Adrenal gland (tissue), 12 donors: Measurements from ENCODE around the gene MOK. TPM values are rescaled to one million over a fixed set of nuclear protein-coding genes. Genes with fewer than 3 reads are reported as not detected.

Experiments
- DNase-seq, 7 donors: peaks; one replicate each; pipeline ENCODE4 v3.0.0-alpha.2; 2019 to 2020
- H3K27ac ChIP-seq, 5 donors: fragments of 200-600 bp; sonication (generic) in 4 of 5; 1 replicate in 3 of 5; 2 replicates in 2 of 5; pipeline versions ENCODE4 v1.5.1 to v1.8.0; 2016 to 2020; ENCODE audit warnings: mild to moderate bottlenecking in 1 of 5
- H3K27me3 ChIP-seq: fragments of 200-600 bp; 2 replicates; pipeline ENCODE4 v1.8.0; 2021
- H3K36me3 ChIP-seq, 2 donors: fragments of 200-600 bp; replicated peaks in 1 of 2; 1 replicate in 1 of 2; 2 replicates in 1 of 2; pipeline versions ENCODE4 v1.5.1 to v1.8.0; 2018 to 2022
- H3K4me1 ChIP-seq, 2 donors: fragments of 200-600 bp; replicated peaks in 1 of 2; 1 replicate in 1 of 2; 2 replicates in 1 of 2; pipeline versions ENCODE4 v1.5.1 to v1.8.0; 2018 to 2021
- H3K4me3 ChIP-seq, 4 donors: fragments of 200-600 bp; sonication (generic) in 3 of 4; one replicate each; pipeline ENCODE4 v1.5.1; 2016 to 2018
- H3K9me3 ChIP-seq, 3 donors: fragments of 200-600 bp; sonication (generic) in 1 of 3; replicated peaks in 1 of 3; 1 replicate in 2 of 3; 2 replicates in 1 of 3; pipeline versions ENCODE4 v1.5.1 to v1.8.0; 2016 to 2021
- CTCF ChIP-seq, 6 experiments: fragments of 450-650 bp in 4 of 6; fragments of 200-600 bp in 2 of 6; sonication (generic) in 1 of 6; IDR thresholded peaks; 1 replicate in 5 of 6; 2 replicates in 1 of 6; pipeline versions ENCODE4 v1.5.1 to v1.8.0; 2016 to 2021; ENCODE audit warnings: antibody characterized with exemption in 6 of 6, mild to moderate bottlenecking in 2 of 6, moderate library complexity in 1 of 6
- POLR2A ChIP-seq, 2 donors: fragments of 450-650 bp; IDR thresholded peaks; one replicate each; pipeline ENCODE4 v1.6.1; 2017; ENCODE audit warnings: antibody characterized with exemption in 2 of 2, mild to moderate bottlenecking in 2 of 2, moderate library complexity in 1 of 2
- WGBS, 4 donors: extraction: QIAGEN DNeasy Blood & Tissue Kit in 2 of 4; methylation state at CpG; one replicate each; pipeline versions ENCODE4 v1.1.5 to v1.1.7; 2013 to 2017; 5-methylcytosine and 5-hydroxymethylcytosine counted together
- intact Hi-C, 2 donors: fragments of 100-400 bp; cut with DNase I; formaldehyde crosslinking; loops; one replicate each; pipeline versions ENCODE4 v1.14.1 to v1.15.0; 2022 to 2023
- polyA plus RNA-seq, 3 donors: library from polyadenylated mRNA; stranded (reverse); fragments of 200-250 nt in 2 of 3; fragments of 350-450 nt in 1 of 3; fragmentation: Illumina TruSeq in 1 of 3; extraction: RNeasy Lipid Tissue Mini Kit (QIAGEN cat#74804) in 1 of 3; gene quantifications; one replicate each; pipeline ENCODE4 v1.2.3, GENCODE V29; 2013 to 2014
- total RNA-seq, 9 donors: library from RNA; depleted of rRNA in 4 of 9; stranded (reverse); fragments of >200 nt in 4 of 9; fragments of 120-200 nt in 1 of 9; fragmentation: NEBNext Ultra II Directional in 1 of 9; extraction: Animal tissue kit (Norgen Biotek cat#: 25700) in 1 of 9; gene quantifications; one replicate each; pipeline versions ENCODE4 v1.1.0 to v1.2.4, GENCODE V29; 2013 to 2023
- donor health status: healthy with polysubstance abuse.
- donor health status: Bipolar disorder and iron deficiency.
- donor health status: DM: yes; HTN: yes; CAD: no.
- donor health status: DM: no; HTN: no; CAD: no.
- donor health status: DM: no; HTN: no; CAD: no.
- donor health status: DM: yes; HTN: yes; CAD: no.

Gene MOK
- total and polyA plus RNA-seq, 12 donors, result 10.1 to 54.4 (median 16.4) TPM

GRCh38 chr14:102264775-102265174 lies 40.2 kb downstream of the MOK start:
- Histone ChIP-seq H3K36me3 (no peaks in the 10 kb centered on the region), H3K4me3 (no peak overlapping the region), H3K9me3 (no peaks in the 10 kb centered on the region), H3K4me1 (peaks cover 0 to 17% of the 10 kb centered on the region in 2 donors), H3K27me3 (no peaks in the 10 kb centered on the region), H3K27ac (peak overlapping the region in 4 of 5 donors; percentile 4 to 84 (median 62))
- 54 to 64% (median 61%) methylated on average over 4 of the region's 4 CpGs for WGBS, 4 donors
- peak in 6 of 7 donors; percentile 41 to 80 (median 69) for DNase-seq
- intact Hi-C loops, result no loop called here
- TF ChIP-seq CTCF (IDR thresholded peaks at IDR 0.05) (no peak), POLR2A (IDR thresholded peaks at IDR 0.05) (no peak)

GRCh38 chr14:102264355-102264754 lies 40.6 kb downstream of the MOK start:
- Histone ChIP-seq H3K27ac (peak overlapping the region in 4 of 5 donors; percentile 4 to 84 (median 62)), H3K4me3 (no peak overlapping the region), H3K36me3 (no peaks in the 10 kb centered on the region), H3K4me1 (peaks cover 0 to 17% of the 10 kb centered on the region in 2 donors), H3K27me3 (no peaks in the 10 kb centered on the region), H3K9me3 (no peaks in the 10 kb centered on the region)
- no peak for TF ChIP-seq POLR2A (IDR thresholded peaks at IDR 0.05)
- no peak for TF ChIP-seq CTCF (IDR thresholded peaks at IDR 0.05)
- WGBS, 4 donors, result 64 to 86% (median 68%) methylated on average over 7 to 8 of the region's 8 CpGs
- peak in 3 of 7 donors; percentile 16 to 58 (median 22) for DNase-seq
- intact Hi-C loops, result no loop called here

- TF ChIP-seq POLR2A (IDR thresholded peaks at IDR 0.05) (no peak), CTCF (IDR thresholded peaks at IDR 0.05) (no peak)
- peaks cover 0 to 17% of the 10 kb centered on the region in 2 donors for H3K4me1 ChIP-seq
- H3K27me3 ChIP-seq, result no peaks in the 10 kb centered on the region
- H3K4me3 ChIP-seq, result no peak overlapping the region
- H3K27ac ChIP-seq, result no peak overlapping the region
- no peaks in the 10 kb centered on the region for H3K36me3 ChIP-seq
- WGBS, 4 donors, result 58 to 95% (median 81%) methylated on average over 4 to 7 of the region's 7 CpGs
- H3K9me3 ChIP-seq, result no peaks in the 10 kb centered on the region
- no peak for DNase-seq
- intact Hi-C loops, result no loop called here
Observed at GRCh38 chr14:102262929-102263462, 42.0 kb downstream of the MOK start.

- no peaks in the 10 kb centered on the region for H3K27me3 ChIP-seq
- intact Hi-C loops, result no loop called here
- no peaks in the 10 kb centered on the region for H3K4me1 ChIP-seq
- H3K4me3 ChIP-seq, result no peak overlapping the region
- TF ChIP-seq CTCF (IDR thresholded peaks at IDR 0.05) (no peak), POLR2A (IDR thresholded peaks at IDR 0.05) (no peak)
- no peaks in the 10 kb centered on the region for H3K36me3 ChIP-seq
- no peak overlapping the region for H3K27ac ChIP-seq
- 91 to 95% (median 95%) methylated on average over 6 of the region's 6 CpGs for WGBS, 4 donors
- no peaks in the 10 kb centered on the region for H3K9me3 ChIP-seq
- no peak for DNase-seq
Observed at GRCh38 chr14:102258136-102258535, 46.8 kb downstream of the MOK start.
